Natural killer cell treated with Interleukin-12 subunit alpha and Interleukin-12 subunit beta and Interleukin-15 and Interleukin-18, amount 100 ng/mL, for 72 hours (primary cell): Measurements from ENCODE around the gene ABCC1. TPM values are rescaled to one million over a fixed set of nuclear protein-coding genes. Genes with fewer than 3 reads are reported as not detected.
"Not testable (repeated sequence)": the region's sequence is repeated elsewhere in the genome, so short reads cannot be mapped to it uniquely, and the experiment has no call there.

Experiments
- ATAC-seq, 2 donors: fragments of 150-1000 bp; cut with Tn5 transposase in 1 of 2; sonication (Bioruptor Pico), chemical (Tn5 transposase) in 1 of 2; 2 replicates each; pipeline ENCODE4 v1.10.0; 2021
- DNase-seq: peaks from one replicate; pipeline ENCODE4 v3.0.0; 2022; ENCODE audit warnings: low spot score
- H3K27ac Mint-ChIP-seq, 2 donors: 1 replicate in 1 of 2; 2 replicates in 1 of 2; pipeline ENCODE4 v1.8.0; 2022; ENCODE audit warnings: mixed read lengths in 2 of 2, mild to moderate bottlenecking in 1 of 2, moderate library complexity in 1 of 2
- H3K27me3 Mint-ChIP-seq, 2 donors: 1 replicate in 1 of 2; 2 replicates in 1 of 2; pipeline ENCODE4 v1.8.0; 2022; ENCODE audit warnings: mixed read lengths in 2 of 2
- H3K36me3 Mint-ChIP-seq: one replicate; pipeline ENCODE4 v1.8.0; 2022; ENCODE audit warnings: mixed read lengths
- H3K4me1 Mint-ChIP-seq, 2 donors: 1 replicate in 1 of 2; 2 replicates in 1 of 2; pipeline ENCODE4 v1.8.0; 2022; ENCODE audit warnings: low read depth in 2 of 2, mixed read lengths in 2 of 2, mild to moderate bottlenecking in 1 of 2
- H3K4me3 Mint-ChIP-seq: one replicate; pipeline ENCODE4 v1.8.0; 2022; ENCODE audit warnings: mixed read lengths
- H3K9me3 Mint-ChIP-seq: 2 replicates; pipeline ENCODE4 v1.8.0; 2022; ENCODE audit warnings: mixed read lengths
- total RNA-seq, 2 donors: library from RNA; stranded (reverse); gene quantifications; one replicate each; pipeline ENCODE4 v1.2.3, GENCODE V29; 2022

ABCC1 gene
- total RNA-seq, 2 donors from 2014 or later: 43.1 to 106 TPM

DNA sequence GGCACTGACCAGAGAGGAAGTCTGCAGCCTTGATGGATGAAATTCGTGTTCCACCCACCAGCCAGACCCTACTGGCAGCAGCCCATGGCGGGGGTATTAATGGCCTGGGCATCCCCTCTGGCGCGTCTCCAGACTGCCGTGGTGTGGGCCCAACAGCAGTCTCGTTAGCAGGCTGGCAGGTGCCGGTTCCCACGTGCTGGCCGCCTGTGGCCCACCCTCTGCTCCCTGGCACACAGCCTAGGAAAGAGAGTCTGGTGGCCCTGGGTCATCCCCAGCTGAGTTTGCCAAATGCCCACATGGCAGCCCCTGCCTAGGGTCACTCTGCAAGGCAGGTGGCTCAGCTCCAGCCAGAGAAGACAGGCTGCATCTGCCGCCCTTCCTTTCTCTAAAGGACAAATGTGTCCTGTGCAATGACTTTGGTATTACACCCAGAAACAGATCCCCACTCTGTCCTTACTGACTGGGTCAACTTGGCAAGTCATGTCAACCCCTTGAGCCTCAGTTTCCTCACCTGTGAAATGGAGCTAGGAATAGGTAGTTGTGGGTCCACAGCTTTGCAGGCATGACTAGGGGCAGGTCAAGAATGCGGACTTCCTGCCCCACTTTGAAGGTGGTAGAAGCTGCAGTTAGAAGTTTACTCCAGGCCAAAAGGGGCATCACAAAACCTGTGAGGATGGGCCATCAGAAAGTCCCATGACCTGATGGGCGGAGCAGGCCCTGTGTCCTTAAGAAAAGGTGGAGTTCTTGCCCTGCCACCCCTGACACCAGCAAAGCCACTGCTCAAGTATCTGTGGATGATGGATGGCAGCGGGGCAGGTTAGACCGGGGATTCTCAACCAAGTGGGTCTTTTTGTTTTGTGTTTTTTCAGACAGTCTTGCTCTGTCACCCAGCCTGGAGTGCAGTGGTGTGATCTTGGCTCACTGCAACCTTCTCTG is 197.2 kb downstream of the ABCC1 start:
- Mint-ChIP-seq H3K9me3 (no peaks in the 10 kb centered on the region), H3K27me3 (no peaks in the 10 kb centered on the region), H3K27ac (no peak overlapping the region), H3K36me3 (no peaks in the 10 kb centered on the region), H3K4me3 (no peak overlapping the region), H3K4me1 (no peaks in the 10 kb centered on the region)
- ATAC-seq (no peak), DNase-seq (no peak)

DNA sequence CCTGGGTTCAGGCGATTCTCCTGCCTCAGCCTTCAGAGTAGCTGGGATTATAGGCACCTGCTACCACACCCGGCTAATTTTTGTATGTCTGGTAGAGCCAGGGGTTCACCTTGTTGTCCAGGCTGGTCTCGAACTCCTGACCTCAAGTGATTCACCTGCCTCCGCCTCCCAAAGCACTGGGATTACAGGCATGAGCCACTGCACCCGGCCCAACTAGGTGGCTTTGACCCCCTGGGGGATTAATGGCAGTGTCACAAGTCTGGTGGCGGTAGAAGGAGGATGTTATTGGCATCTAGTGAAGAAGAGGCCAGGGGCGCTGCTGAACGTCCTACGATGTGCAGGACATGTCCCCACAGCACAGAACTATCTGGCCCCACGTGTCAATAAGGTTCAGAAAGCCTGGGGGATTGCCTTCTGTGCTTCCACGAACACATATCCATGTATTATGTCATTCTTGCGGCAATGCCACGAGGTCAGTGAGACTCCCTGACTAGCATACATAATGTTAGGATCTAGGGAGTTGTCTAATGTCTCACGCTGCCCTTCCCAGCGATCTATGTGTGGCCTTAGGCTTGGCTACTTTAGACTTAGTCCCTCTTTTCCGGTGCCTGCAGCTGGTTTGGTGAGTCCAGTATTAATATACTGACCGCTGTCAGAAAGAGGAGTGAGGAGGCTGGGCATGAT is 198.0 kb downstream of the ABCC1 start:
- H3K4me1 Mint-ChIP-seq: no peaks in the 10 kb centered on the region
- H3K27me3 Mint-ChIP-seq: no peaks in the 10 kb centered on the region
- DNase-seq: no peak
- no peaks in the 10 kb centered on the region for H3K9me3 Mint-ChIP-seq
- ATAC-seq: no peak
- H3K27ac Mint-ChIP-seq: no peak overlapping the region
- H3K36me3 Mint-ChIP-seq: no peaks in the 10 kb centered on the region
- no peak overlapping the region for H3K4me3 Mint-ChIP-seq

DNA sequence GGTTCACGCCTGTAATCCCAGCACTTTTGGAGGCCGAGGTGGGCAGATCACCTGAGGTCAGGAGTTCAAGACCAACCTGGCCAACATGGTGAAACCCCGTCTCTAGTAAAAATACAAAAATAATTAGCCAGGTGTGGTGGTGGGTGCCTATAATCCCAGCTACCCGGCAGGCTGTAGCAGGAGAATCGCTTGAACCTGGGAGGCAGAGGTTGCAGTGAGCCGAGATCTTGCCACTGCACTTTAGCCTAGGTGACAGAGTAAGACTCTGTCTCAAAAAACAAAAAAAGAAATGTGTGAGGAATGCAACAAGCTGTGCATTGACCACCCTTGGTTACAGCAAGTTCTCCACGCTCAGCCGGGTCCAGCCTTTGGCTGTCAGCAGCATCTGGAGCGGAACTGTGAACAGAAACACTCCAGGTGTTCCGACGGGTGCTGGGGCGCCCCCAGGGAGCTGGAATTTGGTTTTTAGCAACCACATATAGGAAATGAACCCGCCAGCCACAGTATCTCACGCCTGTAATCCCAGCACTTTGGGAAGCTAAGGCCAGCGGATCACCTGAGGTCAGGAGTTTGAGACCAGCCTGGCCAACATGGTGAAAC is 198.7 kb downstream of the ABCC1 start:
- H3K4me3 Mint-ChIP-seq, ATAC-seq, H3K4me1 Mint-ChIP-seq, H3K27me3 Mint-ChIP-seq, H3K36me3 Mint-ChIP-seq, H3K27ac Mint-ChIP-seq, H3K9me3 Mint-ChIP-seq, DNase-seq: not testable (repeated sequence)

DNA sequence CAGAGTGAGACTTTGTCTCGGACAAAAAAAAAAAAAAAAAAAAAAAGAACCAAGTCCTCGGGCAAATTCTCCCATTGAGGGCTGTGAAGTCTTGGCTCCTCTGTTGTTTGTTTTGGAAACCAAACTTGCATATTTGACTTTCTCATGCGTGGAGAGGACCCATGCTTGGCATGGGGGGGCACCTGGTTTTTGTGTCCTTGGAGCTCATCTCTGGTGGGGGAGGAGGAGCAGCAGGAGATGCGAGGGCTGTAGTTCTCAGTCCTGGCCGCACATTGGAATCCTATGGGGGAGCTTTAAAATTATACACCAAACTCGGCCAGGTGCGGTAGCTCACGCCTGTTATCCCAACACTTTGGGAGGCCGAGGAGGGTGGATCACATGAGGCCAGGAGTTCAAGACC is 199.3 kb downstream of the ABCC1 start:
- no peaks in the 10 kb centered on the region for H3K4me1 Mint-ChIP-seq

DNA sequence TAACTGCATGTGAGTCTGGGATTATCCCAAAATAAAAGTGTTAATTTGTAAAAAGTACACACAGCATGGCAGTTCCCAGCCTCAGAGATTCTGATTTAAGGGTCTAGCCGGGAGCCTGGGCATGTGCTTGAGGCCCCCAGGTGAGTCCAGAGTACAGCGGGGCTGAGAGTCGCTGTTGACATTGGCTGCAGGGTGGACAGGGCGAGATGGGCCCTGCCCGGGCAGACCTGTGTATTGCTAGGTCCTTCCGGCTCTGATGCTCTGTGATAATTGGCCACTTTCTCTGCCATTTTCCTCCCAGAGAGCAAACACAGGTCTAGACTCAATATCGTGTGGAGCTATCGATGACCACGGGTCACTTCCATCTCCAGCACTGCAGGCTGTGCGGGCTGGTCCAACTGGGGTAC is 200.3 kb downstream of the ABCC1 start:
- Mint-ChIP-seq H3K9me3 (no peaks in the 10 kb centered on the region), H3K36me3 (no peaks in the 10 kb centered on the region), H3K27me3 (no peaks in the 10 kb centered on the region), H3K4me3 (no peak overlapping the region), H3K4me1 (no peaks in the 10 kb centered on the region), H3K27ac (no peak overlapping the region)
- no peak for ATAC-seq
- DNase-seq: no peak

More for the DNA sequence above, 199.3 kb downstream of the ABCC1 start:
- no peaks in the 10 kb centered on the region for H3K9me3 Mint-ChIP-seq
- no peak overlapping the region for H3K4me3 Mint-ChIP-seq
- no peak for ATAC-seq
- DNase-seq: no peak
- H3K36me3 Mint-ChIP-seq: no peaks in the 10 kb centered on the region
- no peak overlapping the region for H3K27ac Mint-ChIP-seq
- H3K27me3 Mint-ChIP-seq: no peaks in the 10 kb centered on the region

DNA sequence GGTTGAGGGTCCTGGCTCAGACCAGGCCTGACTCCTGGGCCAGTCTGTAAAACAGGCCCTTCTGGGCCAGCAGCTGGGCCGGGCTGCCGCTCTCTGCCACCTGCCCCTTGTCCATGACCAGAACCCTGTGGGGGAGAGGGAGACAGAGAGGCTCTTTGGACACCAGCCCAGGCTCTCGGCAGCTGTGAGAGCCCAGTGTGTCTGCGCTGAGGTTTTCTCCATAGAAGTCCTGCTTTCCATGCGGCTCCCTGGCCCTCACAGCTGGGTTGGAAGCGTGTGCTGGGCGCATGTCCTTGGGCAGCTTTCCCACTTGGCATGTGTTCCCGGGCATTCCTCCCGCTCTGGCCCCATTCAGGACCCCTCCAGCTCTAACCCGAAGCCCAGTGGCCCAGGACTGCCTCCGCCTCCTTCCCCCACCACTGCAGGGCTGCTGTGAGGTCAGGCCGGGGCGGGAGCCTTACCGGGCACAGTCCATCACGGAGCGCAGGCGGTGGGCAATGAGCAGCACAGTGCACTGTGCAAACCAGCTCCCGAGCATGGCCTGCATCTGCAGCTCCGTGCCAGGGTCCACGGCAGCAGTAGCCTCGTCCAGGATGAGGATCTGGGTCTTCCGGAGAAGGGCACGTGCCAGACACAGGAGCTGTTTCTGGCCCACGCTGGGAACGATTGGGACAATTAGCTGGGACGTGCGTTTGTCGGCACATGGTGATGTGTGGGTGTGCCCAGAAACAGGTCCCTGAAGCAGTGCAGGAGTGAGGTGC is 200.9 kb downstream of the ABCC1 start:
- H3K27me3 Mint-ChIP-seq: peaks cover 0 to 4% of the 10 kb centered on the region in 2 donors
- H3K4me1 Mint-ChIP-seq: no peaks in the 10 kb centered on the region
- no peak overlapping the region for H3K27ac Mint-ChIP-seq
- H3K9me3 Mint-ChIP-seq: no peaks in the 10 kb centered on the region
- no peak for ATAC-seq
- H3K36me3 Mint-ChIP-seq: no peaks in the 10 kb centered on the region
- no peak for DNase-seq
- no peak overlapping the region for H3K4me3 Mint-ChIP-seq

DNA sequence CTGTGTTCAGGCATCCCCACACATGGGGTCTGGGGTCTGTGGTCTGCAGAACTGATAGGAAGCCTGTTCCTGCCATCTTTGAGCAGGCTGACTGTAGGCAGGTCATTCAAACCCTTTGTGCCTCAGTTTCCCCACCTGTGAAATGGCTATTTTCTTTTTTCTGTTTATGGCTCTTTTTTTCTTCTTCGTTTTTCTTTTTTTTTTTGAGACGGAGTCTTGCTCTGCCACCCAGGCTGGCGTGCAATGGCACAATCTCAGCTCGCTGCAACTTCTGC is 201.4 kb downstream of the ABCC1 start:
- H3K36me3 Mint-ChIP-seq: no peaks in the 10 kb centered on the region
- no peak overlapping the region for H3K27ac Mint-ChIP-seq
- ATAC-seq (no peak), DNase-seq (no peak)
- no peak overlapping the region for H3K4me3 Mint-ChIP-seq
- H3K4me1 Mint-ChIP-seq: no peaks in the 10 kb centered on the region
- peaks cover 0 to 8% of the 10 kb centered on the region in 2 donors for H3K27me3 Mint-ChIP-seq
- H3K9me3 Mint-ChIP-seq: no peaks in the 10 kb centered on the region

DNA sequence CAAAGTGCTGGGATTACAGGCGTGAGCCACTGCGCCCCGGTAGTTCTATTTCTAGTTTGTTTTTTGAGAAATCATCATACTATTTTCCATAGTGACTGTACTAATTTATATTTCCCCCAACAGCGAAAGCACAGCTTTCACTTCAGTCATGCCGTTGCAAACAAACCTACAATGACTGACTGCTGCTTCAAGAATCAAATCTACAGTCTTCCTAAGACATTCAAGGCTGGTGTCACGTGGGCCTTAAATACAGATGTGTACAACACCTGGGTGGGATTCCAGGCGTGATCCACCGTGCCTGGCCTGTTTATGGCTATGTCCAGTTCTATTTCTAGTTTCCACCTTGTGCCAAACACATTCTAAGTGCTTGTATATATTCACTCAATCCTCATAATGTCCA is 201.9 kb downstream of the ABCC1 start:
- DNase-seq: no peak
- no peaks in the 10 kb centered on the region for H3K4me1 Mint-ChIP-seq
- no peak overlapping the region for H3K4me3 Mint-ChIP-seq
- no peak for ATAC-seq
- no peak overlapping the region for H3K27ac Mint-ChIP-seq
- H3K9me3 Mint-ChIP-seq: no peaks in the 10 kb centered on the region
- no peaks in the 10 kb centered on the region for H3K36me3 Mint-ChIP-seq
- peaks cover 0 to 8% of the 10 kb centered on the region in 2 donors for H3K27me3 Mint-ChIP-seq

DNA sequence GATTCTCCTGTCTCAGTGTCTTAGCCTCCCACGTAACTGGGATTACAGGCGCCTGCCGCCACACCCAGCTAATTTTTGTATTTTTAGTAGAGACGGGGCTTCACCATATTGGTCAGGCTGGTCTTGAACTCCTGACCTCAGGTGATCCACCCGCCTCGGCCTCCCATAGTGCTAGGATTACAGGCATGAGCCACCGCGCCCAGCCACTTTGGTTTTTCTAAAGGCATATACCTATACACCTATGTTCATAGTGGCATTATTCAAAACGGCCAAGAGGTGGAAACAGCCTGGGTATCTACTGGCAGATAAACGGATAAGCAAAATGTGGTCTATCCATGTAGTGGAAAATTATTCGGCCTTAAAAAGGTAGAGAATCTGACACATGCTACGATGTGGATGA is 203.6 kb downstream of the ABCC1 start:
- not testable (repeated sequence) for DNase-seq, H3K36me3 Mint-ChIP-seq, ATAC-seq, H3K27me3 Mint-ChIP-seq, H3K27ac Mint-ChIP-seq, H3K4me1 Mint-ChIP-seq, H3K9me3 Mint-ChIP-seq, H3K4me3 Mint-ChIP-seq

DNA sequence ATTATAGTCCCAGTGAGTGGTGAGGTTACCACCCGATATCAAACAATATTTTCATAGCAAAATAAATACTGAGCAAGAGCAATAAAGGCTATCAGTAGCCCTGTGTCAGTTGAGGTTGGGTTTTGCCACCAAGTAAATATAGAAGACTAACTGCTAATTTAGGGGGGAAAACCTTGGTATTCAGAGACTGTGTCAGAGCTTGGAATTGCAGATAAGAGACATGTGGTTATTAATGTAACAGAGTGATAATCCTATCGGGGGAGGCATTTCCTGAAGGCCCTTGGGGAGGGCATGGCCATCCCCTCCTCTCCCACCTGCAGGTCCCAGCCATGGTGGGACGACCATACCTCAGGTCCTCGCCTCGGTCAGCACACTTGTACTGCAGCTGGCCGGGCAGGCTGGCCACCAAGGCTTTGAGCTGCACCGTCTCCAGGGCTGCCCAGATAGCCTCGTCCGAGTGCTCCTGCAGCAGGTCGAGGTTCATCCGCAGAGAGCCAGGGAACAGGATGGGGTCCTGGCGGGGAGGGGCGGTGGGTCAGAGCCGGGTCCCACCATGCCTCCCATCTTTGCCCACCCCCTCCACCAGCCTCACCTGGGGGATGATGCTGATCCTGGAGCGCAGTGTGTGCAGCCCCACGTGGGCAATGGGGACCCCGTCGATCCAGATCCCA is 205.0 kb downstream of the ABCC1 start:
- ATAC-seq (peak in 1 of 2 donors; percentile 43), DNase-seq (no peak)
- peaks cover 4% of the 10 kb centered on the region for H3K36me3 Mint-ChIP-seq
- H3K4me1 Mint-ChIP-seq: no peaks in the 10 kb centered on the region
- H3K27me3 Mint-ChIP-seq: peaks cover 0 to 9% of the 10 kb centered on the region in 2 donors
- H3K27ac Mint-ChIP-seq: no peak overlapping the region
- peaks cover 10% of the 10 kb centered on the region for H3K9me3 Mint-ChIP-seq
- H3K4me3 Mint-ChIP-seq: no peak overlapping the region

DNA sequence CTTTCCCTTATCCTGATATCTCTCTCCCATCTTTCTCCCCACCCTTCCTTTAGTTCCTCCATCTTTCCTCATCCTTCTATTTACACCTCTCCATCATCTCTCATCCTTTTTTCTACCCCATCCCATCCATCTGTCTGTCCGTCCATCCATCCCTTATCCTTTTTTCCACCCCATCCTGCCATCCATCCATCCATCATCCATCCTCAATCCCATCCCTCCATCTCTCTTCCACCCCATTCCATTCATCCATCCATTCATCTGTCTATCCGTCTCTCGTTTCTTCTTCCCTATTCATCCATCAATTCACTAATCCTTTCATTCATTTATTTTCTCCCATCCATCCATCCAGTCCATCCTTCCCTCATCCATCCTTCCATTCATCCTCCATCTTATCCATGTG is 205.8 kb downstream of the ABCC1 start:
- no peak overlapping the region for H3K4me3 Mint-ChIP-seq
- no peak overlapping the region for H3K27ac Mint-ChIP-seq
- H3K4me1 Mint-ChIP-seq: no peaks in the 10 kb centered on the region
- peaks cover 0 to 9% of the 10 kb centered on the region in 2 donors for H3K27me3 Mint-ChIP-seq
- H3K36me3 Mint-ChIP-seq: peaks cover 4% of the 10 kb centered on the region
- no peak for ATAC-seq
- peaks cover 10% of the 10 kb centered on the region for H3K9me3 Mint-ChIP-seq
- no peak for DNase-seq

DNA sequence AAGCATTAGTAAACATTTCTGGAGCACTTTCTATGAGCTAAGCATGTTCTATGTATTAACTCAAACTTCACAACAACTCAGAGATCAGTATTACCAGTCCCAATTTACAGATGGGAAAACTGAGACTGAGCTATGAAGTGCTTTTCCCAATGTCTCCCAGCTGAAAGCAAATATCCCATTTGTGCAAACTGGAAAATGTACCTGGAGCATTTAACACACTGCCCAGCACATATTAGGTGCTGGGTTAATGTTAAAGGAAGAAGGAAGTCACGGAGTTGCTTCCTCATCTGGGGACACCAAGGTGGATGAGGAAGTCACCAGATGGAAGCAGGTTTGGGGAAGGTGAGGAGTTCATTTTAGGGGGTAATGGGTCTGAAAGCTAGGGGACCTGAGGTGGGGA is 207.8 kb downstream of the ABCC1 start:
- Mint-ChIP-seq H3K4me1 (no peaks in the 10 kb centered on the region), H3K36me3 (peaks cover 4% of the 10 kb centered on the region), H3K4me3 (no peak overlapping the region), H3K27me3 (peaks cover 0 to 13% of the 10 kb centered on the region in 2 donors), H3K9me3 (peaks cover 10% of the 10 kb centered on the region), H3K27ac (no peak overlapping the region)
- no peak for ATAC-seq
- no peak for DNase-seq

DNA sequence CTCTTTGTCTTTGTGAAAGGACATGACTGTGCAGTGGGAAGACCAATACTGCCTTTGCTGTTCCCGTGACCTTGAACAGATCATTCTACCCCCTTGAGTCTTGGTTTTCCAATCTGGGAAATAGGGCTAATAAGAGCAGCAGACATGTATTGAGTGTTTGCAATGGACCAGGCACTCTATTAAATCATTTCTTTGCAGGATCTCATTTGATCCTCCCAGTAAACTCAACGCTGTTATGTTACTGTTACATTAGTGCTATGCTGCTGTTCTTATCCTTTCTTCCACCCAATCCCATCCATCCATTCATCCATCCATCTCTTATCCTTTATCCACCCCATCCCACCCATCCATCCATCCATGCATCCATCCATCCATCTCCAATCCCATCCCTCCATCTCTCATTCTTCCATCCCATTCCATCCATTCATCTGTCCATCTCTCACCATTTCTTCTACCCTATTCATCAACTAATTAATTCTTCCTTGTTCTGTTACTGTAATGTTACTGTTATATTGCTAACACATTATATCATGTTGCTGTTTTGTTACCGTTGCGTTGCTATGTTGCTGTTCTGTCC is 208.8 kb downstream of the ABCC1 start:
- Mint-ChIP-seq H3K27me3 (peaks cover 0 to 13% of the 10 kb centered on the region in 2 donors), H3K36me3 (peaks cover 4% of the 10 kb centered on the region), H3K4me3 (no peak overlapping the region), H3K4me1 (no peaks in the 10 kb centered on the region), H3K27ac (no peak overlapping the region), H3K9me3 (peaks cover 10% of the 10 kb centered on the region)
- ATAC-seq (no peak), DNase-seq (no peak)
